ENCODE results near the gene COA8. TPM values are rescaled to one million over a fixed set of nuclear protein-coding genes. Genes with fewer than 3 reads are reported as not detected.

COA8 gene
- total and polyA plus RNA-seq, 2 of the 13 experiments (the other 11 are each of a cell fraction or from before 2014, with no cell fraction given) = 10.9 to 25.1 TPM

GRCh38 chr14:103562429-103563225 lies at the start of gene COA8, which contains the start of gene BAG5 (continued):
- TF ChIP-seq TFDP2 (CRISPR knock-in tag; IDR thresholded peaks at IDR 0.05) (peak; percentile 38; the same call in 1 of the 2 replicates), ZBTB42 (CRISPR knock-in tag; IDR thresholded peaks at IDR 0.05) (0 out of 2 replicates have a peak, but pooled peaks have one; percentile 21), PRMT3 (CRISPR knock-in tag; IDR thresholded peaks at IDR 0.05; ENCODE audit: borderline replicate concordance, low read depth) (peak; percentile 67), ZNF574 (CRISPR knock-in tag; IDR thresholded peaks at IDR 0.05) (peak; percentile 85), MATR3 (CRISPR knock-in tag; IDR thresholded peaks at IDR 0.05) (no peak), KLF9 (CRISPR knock-in tag; IDR thresholded peaks at IDR 0.05; ENCODE audit: low read depth) (0 out of 2 replicates have a peak, but pooled peaks have one; percentile 58), ARNTL (CRISPR knock-in tag; IDR thresholded peaks at IDR 0.05) (peak; percentile 37; the same call in 1 of the 2 replicates), PBX2 (CRISPR knock-in tag; IDR thresholded peaks at IDR 0.05) (no peak), HMGXB3 (CRISPR knock-in tag; IDR thresholded peaks at IDR 0.05; ENCODE audit: borderline replicate concordance) (peak; percentile 43; the same call in 1 of the 2 replicates), PHF5A (CRISPR knock-in tag; IDR thresholded peaks at IDR 0.05; ENCODE audit: low read depth, unreplicated experiment) (no peak), ZMYM2 (CRISPR knock-in tag; IDR thresholded peaks at IDR 0.05) (no peak), ZFYVE20 (CRISPR knock-in tag; IDR thresholded peaks at IDR 0.05; ENCODE audit: borderline replicate concordance, low read depth) (no peak), SP140L (CRISPR knock-in tag; IDR thresholded peaks at IDR 0.05; ENCODE audit: borderline replicate concordance) (no peak), ZFX (CRISPR knock-in tag; IDR thresholded peaks at IDR 0.05; ENCODE audit: low read depth) (peak; percentile 84), GLI4 (CRISPR knock-in tag; IDR thresholded peaks at IDR 0.05; ENCODE audit: borderline replicate concordance) (no peak), ISL2 (CRISPR knock-in tag; IDR thresholded peaks at IDR 0.05) (no peak)

All from HepG2 (cell line).